GM12878 (cell line): Measurements from ENCODE around the gene BCL11A. TPM values are rescaled to one million over a fixed set of nuclear protein-coding genes. Genes with fewer than 3 reads are reported as not detected.

Experiments used
- BMI1 ChIP-seq: fragments of 450-650 bp; IDR thresholded peaks from 2 replicates; pipeline ENCODE4 v1.6.1; 2016; ENCODE audit warnings: mild to moderate bottlenecking, moderate library complexity, borderline replicate concordance
- FOS ChIP-seq: IDR thresholded peaks from 3 replicates; pipeline ENCODE4 v1.6.1; 2011; ENCODE audit warnings: borderline replicate concordance; ENCODE audit not compliant: insufficient read length; ENCODE audit errors: extremely low read depth
- IKZF2 ChIP-seq, 2 experiments: fragments of 450-650 bp; IDR thresholded peaks; 2 replicates each; pipeline ENCODE4 v1.6.1; 2017; ENCODE audit warnings: mild to moderate bottlenecking in 2 of 2, moderate library complexity in 2 of 2
- JUNB ChIP-seq: IDR thresholded peaks from 2 replicates; pipeline ENCODE4 v1.6.1; 2016; ENCODE audit warnings: antibody characterized with exemption, mild to moderate bottlenecking
- NFIC ChIP-seq: IDR thresholded peaks from 2 replicates; pipeline ENCODE4 v1.6.1; 2012; ENCODE audit warnings: low read depth, mild to moderate bottlenecking, inconsistent platforms, low read length, moderate library complexity
- RAD21 ChIP-seq: IDR thresholded peaks from 2 replicates; pipeline ENCODE4 v1.6.1; 2011; ENCODE audit warnings: mild to moderate bottlenecking, low read depth, low read length, moderate library complexity; ENCODE audit not compliant: insufficient read depth
- RB1 ChIP-seq: fragments of 450-650 bp; formaldehyde crosslinking; IDR thresholded peaks from 2 replicates; pipeline ENCODE4 v1.6.1; 2017; ENCODE audit warnings: mild to moderate bottlenecking, borderline replicate concordance
- RBBP5 ChIP-seq: fragments of 200-600 bp; sonication (generic); conservative IDR thresholded peaks from 2 replicates; pipeline ENCODE4 v1.6.1; 2016
- SREBF2 ChIP-seq: IDR thresholded peaks from 2 replicates; pipeline ENCODE4 v1.6.1; 2012; ENCODE audit warnings: mild to moderate bottlenecking, low read length
- ZBTB11 ChIP-seq: fragments of 450-650 bp; formaldehyde crosslinking; IDR thresholded peaks from 2 replicates; pipeline ENCODE4 v1.5.0; 2022; ENCODE audit warnings: mild to moderate bottlenecking, missing genetic modification characterization
- ZNF24 ChIP-seq: fragments of 450-650 bp; IDR thresholded peaks from 2 replicates; pipeline ENCODE4 v1.6.1; 2017; ENCODE audit warnings: antibody characterized with exemption, mild to moderate bottlenecking
- ZNF274 ChIP-seq: IDR thresholded peaks from one replicate; pipeline ENCODE4 v1.8.0; 2011; ENCODE audit not compliant: insufficient read length, insufficient read depth
- polyA plus RNA-seq, 11 experiments: library from polyadenylated mRNA; depleted of rRNA in 4 of 11; unstranded in 6 of 11; stranded (reverse) in 5 of 11; fragments of >200 nt; fragmentation: Nextera tagmentation in 4 of 11; fragmentation: Illumina TruSeq in 1 of 11; extraction: Ambion mirVana in 4 of 11; extraction: Trizol in 1 of 11; gene quantifications; 1 replicate in 1 of 11; 2 replicates in 10 of 11; pipeline versions ENCODE4 v1.2.1 to v1.2.3, GENCODE V29; 2011 to 2016; ENCODE audit warnings: inconsistent platforms in 2 of 11, missing spikeins in 2 of 11, low read depth in 1 of 11
- total RNA-seq, 4 experiments: library from RNA; depleted of rRNA in 3 of 4; stranded (reverse); fragments of >200 nt in 3 of 4; fragmentation: Illumina TruSeq in 1 of 4; extraction: Trizol in 1 of 4; gene quantifications; 2 replicates each; pipeline versions ENCODE4 v1.2.1 to v1.2.3, GENCODE V29; 2013 to 2021
- TF ChIP-seq, protein P1 (sequence below): fragments of 450-650 bp; IDR thresholded peaks from 2 replicates; pipeline ENCODE4 v1.6.1; 2017; ENCODE audit warnings: antibody characterized with exemption, mild to moderate bottlenecking, moderate library complexity
- TF ChIP-seq, protein P2 (sequence below): fragments of 150-350 bp; IDR thresholded peaks from 2 replicates; pipeline ENCODE4 v1.6.1; 2014; ENCODE audit warnings: mild to moderate bottlenecking, low read depth, low read length
- TF ChIP-seq, protein P3 (sequence below): IDR thresholded peaks from 2 replicates; pipeline ENCODE4 v1.6.1; 2012; ENCODE audit warnings: low read depth, low read length, improper control_type of control experiment
- TF ChIP-seq, protein P4 (sequence below): IDR thresholded peaks from 2 replicates; pipeline ENCODE4 v1.6.1; 2011; ENCODE audit warnings: borderline replicate concordance, low read depth, mild to moderate bottlenecking, moderate library complexity, mixed read lengths, low read length; ENCODE audit not compliant: insufficient read depth; ENCODE audit errors: extremely low read length
- TF ChIP-seq, protein P5 (sequence below): IDR thresholded peaks from 2 replicates; pipeline ENCODE4 v1.6.1; 2012; ENCODE audit warnings: mild to moderate bottlenecking, low read depth, low read length

Gene BCL11A
- total and polyA plus RNA-seq, 10 of the 15 experiments (the other 5 are each of a cell fraction or from before 2014, with no cell fraction given) = 7.5 to 26.6 (median 11.1) TPM; not detected in 1

DNA sequence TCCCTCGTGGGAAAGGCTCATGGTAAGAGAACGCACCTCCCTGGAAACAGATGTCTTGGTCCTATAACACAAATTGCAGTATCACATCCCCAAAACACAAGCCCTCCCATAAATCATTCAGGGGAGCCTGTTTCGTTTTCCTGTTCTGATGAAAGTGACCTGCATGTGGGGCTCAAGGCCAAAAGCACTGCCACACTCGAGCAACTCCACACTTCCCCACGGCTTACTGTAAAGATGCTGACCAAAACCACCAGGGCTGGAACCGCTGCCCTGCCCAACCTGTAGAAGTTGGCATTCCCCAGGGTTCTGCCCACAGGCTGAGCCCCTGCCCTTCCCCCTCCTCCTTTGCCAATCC lies 139.7 kb downstream of the BCL11A start (continued):
- TF ChIP-seq, protein P1, sequence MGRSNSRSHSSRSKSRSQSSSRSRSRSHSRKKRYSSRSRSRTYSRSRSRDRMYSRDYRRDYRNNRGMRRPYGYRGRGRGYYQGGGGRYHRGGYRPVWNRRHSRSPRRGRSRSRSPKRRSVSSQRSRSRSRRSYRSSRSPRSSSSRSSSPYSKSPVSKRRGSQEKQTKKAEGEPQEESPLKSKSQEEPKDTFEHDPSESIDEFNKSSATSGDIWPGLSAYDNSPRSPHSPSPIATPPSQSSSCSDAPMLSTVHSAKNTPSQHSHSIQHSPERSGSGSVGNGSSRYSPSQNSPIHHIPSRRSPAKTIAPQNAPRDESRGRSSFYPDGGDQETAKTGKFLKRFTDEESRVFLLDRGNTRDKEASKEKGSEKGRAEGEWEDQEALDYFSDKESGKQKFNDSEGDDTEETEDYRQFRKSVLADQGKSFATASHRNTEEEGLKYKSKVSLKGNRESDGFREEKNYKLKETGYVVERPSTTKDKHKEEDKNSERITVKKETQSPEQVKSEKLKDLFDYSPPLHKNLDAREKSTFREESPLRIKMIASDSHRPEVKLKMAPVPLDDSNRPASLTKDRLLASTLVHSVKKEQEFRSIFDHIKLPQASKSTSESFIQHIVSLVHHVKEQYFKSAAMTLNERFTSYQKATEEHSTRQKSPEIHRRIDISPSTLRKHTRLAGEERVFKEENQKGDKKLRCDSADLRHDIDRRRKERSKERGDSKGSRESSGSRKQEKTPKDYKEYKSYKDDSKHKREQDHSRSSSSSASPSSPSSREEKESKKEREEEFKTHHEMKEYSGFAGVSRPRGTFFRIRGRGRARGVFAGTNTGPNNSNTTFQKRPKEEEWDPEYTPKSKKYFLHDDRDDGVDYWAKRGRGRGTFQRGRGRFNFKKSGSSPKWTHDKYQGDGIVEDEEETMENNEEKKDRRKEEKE = no peak
- TF ChIP-seq ZNF24 = no peak
- TF ChIP-seq, protein P2, sequence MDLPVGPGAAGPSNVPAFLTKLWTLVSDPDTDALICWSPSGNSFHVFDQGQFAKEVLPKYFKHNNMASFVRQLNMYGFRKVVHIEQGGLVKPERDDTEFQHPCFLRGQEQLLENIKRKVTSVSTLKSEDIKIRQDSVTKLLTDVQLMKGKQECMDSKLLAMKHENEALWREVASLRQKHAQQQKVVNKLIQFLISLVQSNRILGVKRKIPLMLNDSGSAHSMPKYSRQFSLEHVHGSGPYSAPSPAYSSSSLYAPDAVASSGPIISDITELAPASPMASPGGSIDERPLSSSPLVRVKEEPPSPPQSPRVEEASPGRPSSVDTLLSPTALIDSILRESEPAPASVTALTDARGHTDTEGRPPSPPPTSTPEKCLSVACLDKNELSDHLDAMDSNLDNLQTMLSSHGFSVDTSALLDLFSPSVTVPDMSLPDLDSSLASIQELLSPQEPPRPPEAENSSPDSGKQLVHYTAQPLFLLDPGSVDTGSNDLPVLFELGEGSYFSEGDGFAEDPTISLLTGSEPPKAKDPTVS = no peak
- no peak for TF ChIP-seq RBBP5
- TF ChIP-seq ZBTB11 = no peak
- TF ChIP-seq, protein P3, sequence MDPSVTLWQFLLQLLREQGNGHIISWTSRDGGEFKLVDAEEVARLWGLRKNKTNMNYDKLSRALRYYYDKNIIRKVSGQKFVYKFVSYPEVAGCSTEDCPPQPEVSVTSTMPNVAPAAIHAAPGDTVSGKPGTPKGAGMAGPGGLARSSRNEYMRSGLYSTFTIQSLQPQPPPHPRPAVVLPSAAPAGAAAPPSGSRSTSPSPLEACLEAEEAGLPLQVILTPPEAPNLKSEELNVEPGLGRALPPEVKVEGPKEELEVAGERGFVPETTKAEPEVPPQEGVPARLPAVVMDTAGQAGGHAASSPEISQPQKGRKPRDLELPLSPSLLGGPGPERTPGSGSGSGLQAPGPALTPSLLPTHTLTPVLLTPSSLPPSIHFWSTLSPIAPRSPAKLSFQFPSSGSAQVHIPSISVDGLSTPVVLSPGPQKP = no peak
- peak in 1 of 2 experiments; percentile 24; a peak in 1 of 4 replicates for TF ChIP-seq IKZF2 (IDR thresholded peaks at IDR 0.05)
- TF ChIP-seq, protein P4, sequence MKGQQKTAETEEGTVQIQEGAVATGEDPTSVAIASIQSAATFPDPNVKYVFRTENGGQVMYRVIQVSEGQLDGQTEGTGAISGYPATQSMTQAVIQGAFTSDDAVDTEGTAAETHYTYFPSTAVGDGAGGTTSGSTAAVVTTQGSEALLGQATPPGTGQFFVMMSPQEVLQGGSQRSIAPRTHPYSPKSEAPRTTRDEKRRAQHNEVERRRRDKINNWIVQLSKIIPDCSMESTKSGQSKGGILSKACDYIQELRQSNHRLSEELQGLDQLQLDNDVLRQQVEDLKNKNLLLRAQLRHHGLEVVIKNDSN = no peak
- no peak for TF ChIP-seq FOS
- no peak for TF ChIP-seq SREBF2
- peak; percentile 35; the same call in 1 of the 2 replicates for TF ChIP-seq NFIC
- TF ChIP-seq ZNF274 = no peak
- TF ChIP-seq RB1 = no peak
- TF ChIP-seq RAD21 = no peak
- TF ChIP-seq BMI1 = no peak
- no peak for TF ChIP-seq JUNB
- TF ChIP-seq, protein P5, sequence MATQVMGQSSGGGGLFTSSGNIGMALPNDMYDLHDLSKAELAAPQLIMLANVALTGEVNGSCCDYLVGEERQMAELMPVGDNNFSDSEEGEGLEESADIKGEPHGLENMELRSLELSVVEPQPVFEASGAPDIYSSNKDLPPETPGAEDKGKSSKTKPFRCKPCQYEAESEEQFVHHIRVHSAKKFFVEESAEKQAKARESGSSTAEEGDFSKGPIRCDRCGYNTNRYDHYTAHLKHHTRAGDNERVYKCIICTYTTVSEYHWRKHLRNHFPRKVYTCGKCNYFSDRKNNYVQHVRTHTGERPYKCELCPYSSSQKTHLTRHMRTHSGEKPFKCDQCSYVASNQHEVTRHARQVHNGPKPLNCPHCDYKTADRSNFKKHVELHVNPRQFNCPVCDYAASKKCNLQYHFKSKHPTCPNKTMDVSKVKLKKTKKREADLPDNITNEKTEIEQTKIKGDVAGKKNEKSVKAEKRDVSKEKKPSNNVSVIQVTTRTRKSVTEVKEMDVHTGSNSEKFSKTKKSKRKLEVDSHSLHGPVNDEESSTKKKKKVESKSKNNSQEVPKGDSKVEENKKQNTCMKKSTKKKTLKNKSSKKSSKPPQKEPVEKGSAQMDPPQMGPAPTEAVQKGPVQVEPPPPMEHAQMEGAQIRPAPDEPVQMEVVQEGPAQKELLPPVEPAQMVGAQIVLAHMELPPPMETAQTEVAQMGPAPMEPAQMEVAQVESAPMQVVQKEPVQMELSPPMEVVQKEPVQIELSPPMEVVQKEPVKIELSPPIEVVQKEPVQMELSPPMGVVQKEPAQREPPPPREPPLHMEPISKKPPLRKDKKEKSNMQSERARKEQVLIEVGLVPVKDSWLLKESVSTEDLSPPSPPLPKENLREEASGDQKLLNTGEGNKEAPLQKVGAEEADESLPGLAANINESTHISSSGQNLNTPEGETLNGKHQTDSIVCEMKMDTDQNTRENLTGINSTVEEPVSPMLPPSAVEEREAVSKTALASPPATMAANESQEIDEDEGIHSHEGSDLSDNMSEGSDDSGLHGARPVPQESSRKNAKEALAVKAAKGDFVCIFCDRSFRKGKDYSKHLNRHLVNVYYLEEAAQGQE = no peak
